ENCODE results near the gene ZNF865. TPM values are rescaled to one million over a fixed set of nuclear protein-coding genes. Genes with fewer than 3 reads are reported as not detected.
"Not testable (repeated sequence)": the region's sequence is repeated elsewhere in the genome, so short reads cannot be mapped to it uniquely, and the experiment has no call there.

The ZNF865 gene
- 10 to 100 TPM; 16.2 to 20.2 TPM for total RNA-seq
- long read RNA-seq, partial matches to known transcripts, result 0 of 1 reads
- long read RNA-seq, other reads (novel, unspliced or antisense), result 1 of 1 reads

GRCh38 chr19:55605637-55606470, at the start of gene ZNF865:
Gene ZNF865, plus strand, starts transcription at chr19:55605647. Its CDS starts 7,972 bp downstream, at chr19:55613619.
- intact Hi-C loops (cut with DNase I), result loop anchor here (5.0 to 10.0 kb wide), 2 partner anchors 89 to 91 kb away; no protein-coding TSS in a partner anchor
- DNase-seq (peak; percentile 71), ATAC-seq (peak; percentile 50 to 55)

GRCh38 chr19:55559684-55560083, 45.8 kb upstream of the ZNF865 start:
- ATAC-seq (no peak), DNase-seq (no peak)
- intact Hi-C loops (cut with DNase I), result no loop called here

GRCh38 chr19:55563261-55563690, 42.2 kb upstream of the ZNF865 start:
- peak; percentile 79 for DNase-seq
- peak; percentile 92 to 94 for ATAC-seq
- intact Hi-C loops (cut with DNase I), result no loop called here

DNA sequence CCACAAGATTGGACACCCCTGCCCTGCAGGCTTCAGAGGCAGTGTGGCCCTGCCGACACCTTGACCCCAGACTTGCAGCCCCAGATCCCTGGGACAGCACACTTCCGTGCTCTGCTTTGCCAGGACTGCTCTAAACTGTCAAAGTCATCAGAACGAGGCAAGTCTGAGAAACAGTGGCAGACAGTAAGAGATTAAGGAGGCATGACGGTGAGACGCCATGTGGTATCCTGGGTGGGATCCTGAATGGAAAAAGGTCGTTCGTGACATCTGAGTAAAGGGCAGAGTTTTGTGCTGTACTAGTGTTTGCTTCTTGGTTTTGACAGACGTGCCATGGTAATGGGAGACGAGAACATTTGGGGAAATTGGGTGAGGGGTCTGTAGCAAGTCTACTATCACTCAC, 38.6 kb upstream of the ZNF865 start:
- DNase-seq (no peak), ATAC-seq (no peak)
- intact Hi-C loops (cut with DNase I), result no loop called here

GRCh38 chr19:55567708-55568328, 37.6 kb upstream of the ZNF865 start:
- ATAC-seq, result no peak
- intact Hi-C loops (cut with DNase I), result no loop called here
- no peak for DNase-seq

DNA sequence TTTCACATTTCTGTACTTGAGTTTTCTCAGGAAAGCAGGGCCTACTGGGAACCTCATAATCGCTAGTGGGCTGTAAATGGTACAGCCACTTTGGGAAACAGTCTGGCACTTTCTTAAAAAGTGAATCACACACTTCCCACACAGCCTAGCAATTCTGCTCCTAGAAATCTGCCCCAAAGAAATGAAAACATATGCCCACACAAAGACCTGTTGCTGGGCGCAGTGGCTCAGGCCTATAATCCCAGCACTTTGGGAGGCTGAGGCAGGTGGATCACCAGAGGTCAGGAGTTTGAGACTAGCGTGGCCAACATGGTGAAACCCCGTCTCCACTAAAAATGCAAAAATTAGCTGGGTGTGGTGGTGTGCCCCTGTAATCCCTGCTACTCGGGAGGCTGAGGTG, 36.0 kb upstream of the ZNF865 start:
- ATAC-seq; DNase-seq; intact Hi-C loops (cut with DNase I): not testable (repeated sequence)

DNA sequence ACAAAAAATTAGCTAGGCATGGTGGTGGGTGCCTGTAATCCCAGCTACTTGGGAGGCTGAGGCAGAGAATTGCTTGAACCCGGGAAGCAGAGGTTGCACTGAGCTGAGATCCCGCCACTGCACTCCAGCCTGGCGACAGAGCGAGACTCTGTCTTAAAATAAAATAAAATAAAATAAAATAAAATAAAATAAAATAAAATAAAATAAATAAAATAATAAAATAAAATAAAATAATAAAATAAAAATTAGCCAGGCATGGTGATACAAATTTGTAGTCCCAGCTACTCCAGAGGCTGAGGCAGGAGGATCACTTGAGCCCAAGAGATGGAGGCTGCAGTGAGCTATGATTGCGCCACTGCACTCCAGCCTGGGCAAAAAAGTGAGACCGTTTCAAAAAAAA, 31.5 kb upstream of the ZNF865 start:
- DNase-seq; intact Hi-C loops (cut with DNase I): not testable (repeated sequence)

DNA sequence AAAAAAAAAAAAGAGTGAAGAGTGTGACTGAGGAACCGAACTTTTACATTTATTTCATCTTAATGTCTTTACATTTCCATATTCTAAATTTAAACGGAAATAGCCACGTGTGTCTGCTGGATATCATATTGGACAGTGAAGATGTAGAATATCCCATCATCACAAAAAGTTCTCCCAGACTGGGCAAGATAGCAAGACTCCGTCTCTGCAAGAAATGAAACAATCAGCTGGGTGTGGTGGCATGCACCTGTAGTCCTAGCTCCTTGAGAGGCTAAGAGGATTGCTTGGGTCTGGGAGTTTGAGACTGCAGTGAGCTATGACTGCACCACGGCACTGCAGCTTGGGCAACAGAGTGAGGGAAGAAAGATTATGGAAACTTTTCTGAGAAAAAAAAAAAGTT, 28.7 kb upstream of the ZNF865 start:
- intact Hi-C loops (cut with DNase I), result no loop called here
- DNase-seq (no peak), ATAC-seq (no peak)

More for the DNA sequence above, 31.5 kb upstream of the ZNF865 start:
- not testable (repeated sequence) for ATAC-seq

DNA sequence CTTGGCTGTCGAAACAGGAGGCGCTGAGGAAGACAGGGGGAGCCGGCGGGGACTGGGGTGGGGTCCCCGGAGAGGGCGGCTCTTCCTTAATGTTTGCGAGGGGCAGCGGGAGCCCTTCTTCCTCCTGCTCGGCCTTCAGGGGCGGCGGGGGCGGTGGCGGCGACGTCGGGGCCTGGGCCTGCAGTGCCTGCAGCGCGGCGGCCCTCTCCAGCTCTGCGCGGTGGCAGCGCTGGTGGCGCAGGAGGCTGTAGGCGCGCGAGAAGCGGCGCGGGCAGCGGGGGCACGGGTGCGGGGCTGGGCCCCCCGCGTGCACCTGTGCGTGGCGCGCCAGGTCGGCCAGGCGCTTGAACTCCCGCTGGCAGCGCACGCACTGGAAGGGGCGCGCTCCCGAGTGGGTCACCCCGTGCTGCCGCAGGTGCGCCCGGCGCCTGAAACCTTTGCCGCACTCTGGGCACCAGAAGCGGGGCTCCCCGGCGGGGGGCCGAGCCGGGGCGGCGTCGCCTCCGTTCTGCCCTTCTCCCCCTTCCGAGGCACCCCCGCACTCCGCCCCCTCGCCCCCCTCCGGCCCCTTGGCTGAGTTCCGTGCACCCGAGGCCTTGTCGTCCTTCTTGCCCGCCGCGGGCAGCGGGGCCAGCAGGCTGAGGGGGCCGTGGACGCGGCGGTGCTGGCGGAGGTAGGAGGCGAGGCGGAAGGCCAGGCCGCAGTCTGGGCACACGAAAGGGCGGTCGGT, 27.3 kb upstream of the ZNF865 start:
- intact Hi-C loops (cut with DNase I), result no loop called here
- DNase-seq (no peak), ATAC-seq (no peak)

DNA sequence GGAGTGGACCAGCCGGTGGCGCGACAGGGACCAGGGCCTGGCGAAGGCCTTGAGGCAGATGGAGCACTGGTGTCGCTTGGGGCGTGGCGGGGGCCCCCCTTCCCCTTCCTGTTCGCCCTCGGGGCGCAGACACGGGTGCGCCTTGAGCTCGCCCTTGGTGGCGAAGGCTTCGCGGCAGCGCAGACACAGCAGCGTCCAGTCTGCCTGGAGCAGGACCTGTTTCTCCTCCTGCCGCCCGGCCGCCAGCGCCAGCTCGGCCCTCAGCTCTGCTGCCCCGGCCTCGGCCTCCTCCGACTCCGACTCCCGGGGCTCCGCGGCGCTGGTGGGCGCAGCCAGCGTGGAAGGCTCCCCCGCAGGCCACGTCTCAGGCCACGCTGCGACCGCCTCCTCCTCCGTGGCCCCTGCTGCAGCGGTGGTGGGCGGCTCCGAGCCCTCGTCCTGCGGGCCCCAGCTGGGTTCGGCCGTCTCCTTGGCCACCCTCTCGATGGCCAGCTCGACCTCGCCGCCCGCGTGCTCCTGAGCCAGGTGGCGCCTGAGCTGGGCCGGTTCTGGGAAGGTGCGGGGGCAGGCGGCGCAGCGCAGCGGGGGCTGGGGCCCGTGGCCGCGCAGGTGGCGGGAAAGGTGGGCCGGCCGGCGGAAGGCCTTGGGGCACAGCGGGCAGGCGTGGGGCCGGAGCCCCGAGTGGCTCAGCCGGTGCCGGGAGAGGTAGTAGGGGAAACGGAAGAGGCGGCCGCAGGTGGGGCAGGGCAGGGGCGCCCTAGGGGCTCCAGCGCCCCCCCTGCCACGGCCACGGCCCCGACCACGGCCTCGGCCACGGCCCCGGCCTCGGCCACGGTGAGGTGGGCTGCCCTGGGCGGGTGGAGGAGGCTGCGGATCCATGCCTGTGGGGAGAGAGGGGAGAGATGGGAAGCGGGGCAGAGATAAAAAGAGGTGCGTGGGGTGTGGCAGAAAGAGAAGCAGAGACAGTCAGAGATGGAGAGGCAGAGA, 26.4 kb upstream of the ZNF865 start:
- intact Hi-C loops (cut with DNase I), result no loop called here
- ATAC-seq (no peak), DNase-seq (no peak)

GRCh38 chr19:55579766-55580621, 25.5 kb upstream of the ZNF865 start:
- intact Hi-C loops (cut with DNase I), result no loop called here
- DNase-seq, result no peak
- ATAC-seq, result peak; percentile 71 to 73

- DNase-seq (peak; percentile 90), ATAC-seq (peak; percentile 88)
- intact Hi-C loops (cut with DNase I), result no loop called here
These were observed 24.8 kb upstream of the ZNF865 start, which contains the start of gene ZNF579 for GRCh38 chr19:55580628-55581144. Gene ZNF579, minus strand, starts transcription at chr19:55580848. Its CDS starts 1,209 bp downstream, at chr19:55579639.

GRCh38 chr19:55581145-55581822, 24.2 kb upstream of the ZNF865 start:
- intact Hi-C loops (cut with DNase I), result no loop called here
- DNase-seq (no peak), ATAC-seq (peak in 1 of 2 donors; percentile 9)

DNA sequence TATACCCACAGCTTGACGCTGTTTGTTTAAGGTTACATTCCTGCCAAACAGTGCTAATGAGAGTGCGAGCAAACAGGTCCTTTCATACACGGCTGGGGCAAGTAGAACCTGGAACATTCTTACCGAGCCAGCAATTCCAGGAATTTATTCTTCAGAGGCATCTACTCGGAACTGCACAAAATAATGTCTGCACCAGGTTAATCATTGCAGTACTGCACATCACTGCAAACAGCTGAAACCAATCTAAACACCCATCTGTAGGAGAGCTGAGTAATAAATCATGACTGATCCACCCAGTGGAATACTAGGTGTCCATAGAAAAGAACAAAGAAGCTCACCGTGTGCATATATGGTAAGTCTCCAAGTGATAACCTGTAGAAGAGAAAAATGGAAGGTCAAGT, 23.6 kb upstream of the ZNF865 start:
- ATAC-seq, result no peak

DNA sequence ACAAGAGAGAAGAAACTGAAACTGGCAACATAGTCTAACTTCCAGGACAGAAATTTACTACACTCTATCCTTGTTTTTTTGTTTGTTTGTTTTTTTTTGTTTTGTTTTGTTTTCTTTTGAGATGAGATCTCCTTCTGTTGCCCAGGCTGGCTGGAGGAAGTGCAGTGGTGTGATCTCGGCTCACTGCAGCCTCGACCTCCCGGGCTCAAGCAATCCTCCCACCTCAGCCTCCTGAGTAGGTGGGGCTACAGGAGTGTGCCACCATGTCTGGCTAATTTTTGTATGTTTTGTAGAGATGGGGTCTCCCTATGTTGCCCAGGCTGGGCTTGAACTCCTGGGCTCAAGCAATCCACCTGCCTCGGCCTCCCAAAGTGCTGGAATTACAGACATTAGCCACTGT, 23.2 kb upstream of the ZNF865 start:
- intact Hi-C loops (cut with DNase I); ATAC-seq; DNase-seq: not testable (repeated sequence)

More for the DNA sequence above, 23.6 kb upstream of the ZNF865 start:
- DNase-seq, result no peak
- intact Hi-C loops (cut with DNase I), result no loop called here

GRCh38 chr19:55583897-55584296, 21.6 kb upstream of the ZNF865 start:
- ATAC-seq; intact Hi-C loops (cut with DNase I); DNase-seq: not testable (repeated sequence)
